HepG2 (cell line): ENCODE data around the gene DAPK3. TPM values are rescaled to one million over a fixed set of nuclear protein-coding genes. Genes with fewer than 3 reads are reported as not detected.
A peak's percentile ranks its signal among the peaks of the same experiment; 100 is the strongest.

ENCODE experiments used
- HMGXB4 ChIP-seq, 2 experiments: sonication (generic) in 1 of 2; formaldehyde crosslinking in 1 of 2; IDR thresholded peaks; 2 replicates each; pipeline versions ENCODE4 v1.4.0 to v1.6.1; 2018 to 2020; ENCODE audit warnings: missing genetic modification reagents in 2 of 2, borderline replicate concordance in 1 of 2, low read depth in 1 of 2, mild to moderate bottlenecking in 1 of 2, missing biosample characterization in 1 of 2
- JARID2 ChIP-seq: sonication (generic); formaldehyde crosslinking; IDR thresholded peaks from 2 replicates; pipeline ENCODE4 v1.8.1; 2023; ENCODE audit warnings: missing genetic modification reagents, inconsistent platforms; ENCODE audit not compliant: insufficient replicate concordance
- KAT8 ChIP-seq: IDR thresholded peaks from 2 replicates; pipeline ENCODE4 v1.6.1; 2016; ENCODE audit warnings: missing genetic modification reagents, missing compliant biosample characterization
- NR1H2 ChIP-seq: sonication (generic); formaldehyde crosslinking; IDR thresholded peaks from 2 replicates; pipeline ENCODE4 v1.8.1; 2022; ENCODE audit warnings: low read depth, missing genetic modification reagents, borderline replicate concordance
- PPARG ChIP-seq: conservative IDR thresholded peaks from 2 replicates; pipeline ENCODE4 v1.6.1; 2016; ENCODE audit warnings: missing biosample characterization, missing genetic modification reagents
- RFXAP ChIP-seq: sonication (generic); formaldehyde crosslinking; IDR thresholded peaks from 2 replicates; pipeline ENCODE4 v1.4.0; 2020; ENCODE audit warnings: missing genetic modification reagents, borderline replicate concordance
- STAT5B ChIP-seq: sonication (generic); formaldehyde crosslinking; IDR thresholded peaks from 2 replicates; pipeline ENCODE4 v1.4.0; 2020; ENCODE audit warnings: missing genetic modification reagents
- TEF ChIP-seq: sonication (generic); formaldehyde crosslinking; IDR thresholded peaks from 2 replicates; pipeline ENCODE4 v1.5.0; 2020; ENCODE audit warnings: missing genetic modification reagents
- ZBTB38 ChIP-seq: sonication (generic); formaldehyde crosslinking; IDR thresholded peaks from 2 replicates; pipeline ENCODE4 v1.5.1; 2020; ENCODE audit warnings: mild to moderate bottlenecking, missing genetic modification reagents
- ZBTB46 ChIP-seq: sonication (generic); formaldehyde crosslinking; IDR thresholded peaks from 2 replicates; pipeline ENCODE4 v1.4.0; 2020; ENCODE audit warnings: mild to moderate bottlenecking, missing genetic modification reagents, borderline replicate concordance
- ZFP36L1 ChIP-seq: sonication (generic); formaldehyde crosslinking; IDR thresholded peaks from 2 replicates; pipeline ENCODE4 v1.8.0; 2022; ENCODE audit warnings: mild to moderate bottlenecking, missing genetic modification reagents, moderate library complexity
- ZNF143 ChIP-seq: sonication (generic); formaldehyde crosslinking; IDR thresholded peaks from 2 replicates; pipeline ENCODE4 v1.4.0; 2020; ENCODE audit warnings: missing genetic modification reagents
- ZNF670 ChIP-seq: sonication (generic); formaldehyde crosslinking; IDR thresholded peaks from 2 replicates; pipeline ENCODE4 v1.8.0; 2022; ENCODE audit warnings: mild to moderate bottlenecking, missing genetic modification reagents, borderline replicate concordance
- ZNF878 ChIP-seq: sonication (generic); formaldehyde crosslinking; IDR thresholded peaks from 2 replicates; pipeline ENCODE4 v1.8.1; 2023; ENCODE audit warnings: mild to moderate bottlenecking, missing genetic modification reagents, moderate library complexity
- polyA plus RNA-seq, 8 experiments: library from polyadenylated mRNA; depleted of rRNA in 3 of 8; stranded (reverse) in 7 of 8; unstranded in 1 of 8; fragments of >200 nt; fragmentation: Illumina TruSeq in 4 of 8; extraction: Trizol in 4 of 8; gene quantifications; 2 replicates each; pipeline versions ENCODE4 v1.2.1 to v1.2.3, GENCODE V29; 2011 to 2016; ENCODE audit warnings: low read depth in 4 of 8, missing spikeins in 1 of 8, mixed read lengths in 1 of 8; ENCODE audit not compliant: insufficient read depth in 1 of 8
- total RNA-seq, 5 experiments: library from RNA; depleted of rRNA; stranded (reverse); fragments of >200 nt; fragmentation: Illumina TruSeq; extraction: Trizol; gene quantifications; 2 replicates each; pipeline ENCODE4 v1.2.3, GENCODE V29; 2016; ENCODE audit warnings: low read depth in 1 of 5
- TF ChIP-seq, protein P1 (sequence below): sonication (generic); formaldehyde crosslinking; IDR thresholded peaks from 2 replicates; pipeline ENCODE4 v1.4.0; 2020; ENCODE audit warnings: missing genetic modification reagents
- TF ChIP-seq, protein P2 (sequence below): sonication (generic); formaldehyde crosslinking; IDR thresholded peaks from 2 replicates; pipeline ENCODE4 v1.5.0; 2020; ENCODE audit warnings: mild to moderate bottlenecking, missing genetic modification reagents, moderate library complexity

DAPK3 gene
- total and polyA plus RNA-seq, 2 of the 13 experiments (the other 11 are each of a cell fraction or from before 2014, with no cell fraction given) = 30.5 to 37.3 TPM

DNA sequence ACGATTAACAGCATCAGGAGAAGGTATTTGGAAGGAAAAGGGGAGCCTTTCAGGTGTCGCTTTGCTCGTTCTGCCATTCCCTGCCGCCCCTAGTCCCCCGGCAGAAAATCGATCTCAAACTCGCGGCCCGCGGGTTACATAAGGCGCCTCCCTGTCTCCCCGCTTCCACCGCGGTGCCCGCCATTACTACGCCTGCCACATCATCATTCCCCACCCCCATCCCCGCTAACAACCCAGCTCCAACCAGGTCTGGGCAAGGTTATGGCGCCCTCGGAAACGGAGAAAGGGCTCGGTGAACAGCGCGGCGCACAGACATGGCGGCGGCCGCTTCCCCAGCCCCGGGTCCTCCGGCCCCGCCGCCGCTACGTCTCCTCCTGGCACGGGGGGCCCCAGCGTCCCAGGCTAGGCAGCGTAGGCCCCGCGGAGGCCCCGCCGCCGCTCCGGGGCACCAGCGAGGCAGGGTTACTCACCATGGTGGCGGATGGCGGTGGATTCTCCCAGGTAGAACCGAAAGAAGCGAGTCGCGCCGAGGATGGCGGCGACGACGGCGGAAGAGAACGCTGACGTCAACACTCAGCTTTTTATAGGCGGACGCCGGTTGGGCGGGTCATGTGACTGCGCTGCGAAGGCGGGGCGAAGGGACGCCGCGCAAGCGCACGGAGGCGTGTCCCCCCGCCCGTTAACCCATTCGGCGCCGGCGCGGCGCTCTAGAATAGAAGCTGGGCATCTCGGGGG lies 14.2 kb upstream of the DAPK3 start, which contains the start of gene EEF2 (continued):
- TF ChIP-seq, protein P1, sequence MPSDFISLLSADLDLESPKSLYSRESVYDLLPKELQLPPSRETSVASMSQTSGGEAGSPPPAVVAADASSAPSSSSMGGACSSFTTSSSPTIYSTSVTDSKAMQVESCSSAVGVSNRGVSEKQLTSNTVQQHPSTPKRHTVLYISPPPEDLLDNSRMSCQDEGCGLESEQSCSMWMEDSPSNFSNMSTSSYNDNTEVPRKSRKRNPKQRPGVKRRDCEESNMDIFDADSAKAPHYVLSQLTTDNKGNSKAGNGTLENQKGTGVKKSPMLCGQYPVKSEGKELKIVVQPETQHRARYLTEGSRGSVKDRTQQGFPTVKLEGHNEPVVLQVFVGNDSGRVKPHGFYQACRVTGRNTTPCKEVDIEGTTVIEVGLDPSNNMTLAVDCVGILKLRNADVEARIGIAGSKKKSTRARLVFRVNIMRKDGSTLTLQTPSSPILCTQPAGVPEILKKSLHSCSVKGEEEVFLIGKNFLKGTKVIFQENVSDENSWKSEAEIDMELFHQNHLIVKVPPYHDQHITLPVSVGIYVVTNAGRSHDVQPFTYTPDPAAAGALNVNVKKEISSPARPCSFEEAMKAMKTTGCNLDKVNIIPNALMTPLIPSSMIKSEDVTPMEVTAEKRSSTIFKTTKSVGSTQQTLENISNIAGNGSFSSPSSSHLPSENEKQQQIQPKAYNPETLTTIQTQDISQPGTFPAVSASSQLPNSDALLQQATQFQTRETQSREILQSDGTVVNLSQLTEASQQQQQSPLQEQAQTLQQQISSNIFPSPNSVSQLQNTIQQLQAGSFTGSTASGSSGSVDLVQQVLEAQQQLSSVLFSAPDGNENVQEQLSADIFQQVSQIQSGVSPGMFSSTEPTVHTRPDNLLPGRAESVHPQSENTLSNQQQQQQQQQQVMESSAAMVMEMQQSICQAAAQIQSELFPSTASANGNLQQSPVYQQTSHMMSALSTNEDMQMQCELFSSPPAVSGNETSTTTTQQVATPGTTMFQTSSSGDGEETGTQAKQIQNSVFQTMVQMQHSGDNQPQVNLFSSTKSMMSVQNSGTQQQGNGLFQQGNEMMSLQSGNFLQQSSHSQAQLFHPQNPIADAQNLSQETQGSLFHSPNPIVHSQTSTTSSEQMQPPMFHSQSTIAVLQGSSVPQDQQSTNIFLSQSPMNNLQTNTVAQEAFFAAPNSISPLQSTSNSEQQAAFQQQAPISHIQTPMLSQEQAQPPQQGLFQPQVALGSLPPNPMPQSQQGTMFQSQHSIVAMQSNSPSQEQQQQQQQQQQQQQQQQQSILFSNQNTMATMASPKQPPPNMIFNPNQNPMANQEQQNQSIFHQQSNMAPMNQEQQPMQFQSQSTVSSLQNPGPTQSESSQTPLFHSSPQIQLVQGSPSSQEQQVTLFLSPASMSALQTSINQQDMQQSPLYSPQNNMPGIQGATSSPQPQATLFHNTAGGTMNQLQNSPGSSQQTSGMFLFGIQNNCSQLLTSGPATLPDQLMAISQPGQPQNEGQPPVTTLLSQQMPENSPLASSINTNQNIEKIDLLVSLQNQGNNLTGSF (CRISPR knock-in tag) = 0 out of 2 replicates have a peak, but pooled peaks have one; percentile 73
- TF ChIP-seq ZBTB46 (CRISPR knock-in tag) (no peak), TEF (no peak; the same call in 1 of the 2 replicates), RFXAP (CRISPR knock-in tag) (peak; percentile 81; the same call in 1 of the 2 replicates), KAT8 (CRISPR knock-in tag) (peak; percentile 83), ZNF670 (CRISPR knock-in tag) (no peak), NR1H2 (CRISPR knock-in tag) (0 out of 2 replicates have a peak, but pooled peaks have one; percentile 77), HMGXB4 (CRISPR knock-in tag; IDR thresholded peaks at IDR 0.05; ENCODE audit: borderline replicate concordance in 1 of 2, low read depth in 1 of 2) (peak; percentile 80 to 93), ZNF143 (CRISPR knock-in tag) (peak; percentile 43; the same call in 1 of the 2 replicates), JARID2 (CRISPR knock-in tag) (no peak), STAT5B (peak; percentile 75; the same call in 1 of the 2 replicates), PPARG (peak; percentile 65; the same call in 1 of the 2 replicates), ZFP36L1 (CRISPR knock-in tag) (no peak), ZNF878 (CRISPR knock-in tag) (peak; percentile 66; the same call in 1 of the 2 replicates), ZBTB38 (CRISPR knock-in tag) (peak; percentile 98)
- TF ChIP-seq, protein P2, sequence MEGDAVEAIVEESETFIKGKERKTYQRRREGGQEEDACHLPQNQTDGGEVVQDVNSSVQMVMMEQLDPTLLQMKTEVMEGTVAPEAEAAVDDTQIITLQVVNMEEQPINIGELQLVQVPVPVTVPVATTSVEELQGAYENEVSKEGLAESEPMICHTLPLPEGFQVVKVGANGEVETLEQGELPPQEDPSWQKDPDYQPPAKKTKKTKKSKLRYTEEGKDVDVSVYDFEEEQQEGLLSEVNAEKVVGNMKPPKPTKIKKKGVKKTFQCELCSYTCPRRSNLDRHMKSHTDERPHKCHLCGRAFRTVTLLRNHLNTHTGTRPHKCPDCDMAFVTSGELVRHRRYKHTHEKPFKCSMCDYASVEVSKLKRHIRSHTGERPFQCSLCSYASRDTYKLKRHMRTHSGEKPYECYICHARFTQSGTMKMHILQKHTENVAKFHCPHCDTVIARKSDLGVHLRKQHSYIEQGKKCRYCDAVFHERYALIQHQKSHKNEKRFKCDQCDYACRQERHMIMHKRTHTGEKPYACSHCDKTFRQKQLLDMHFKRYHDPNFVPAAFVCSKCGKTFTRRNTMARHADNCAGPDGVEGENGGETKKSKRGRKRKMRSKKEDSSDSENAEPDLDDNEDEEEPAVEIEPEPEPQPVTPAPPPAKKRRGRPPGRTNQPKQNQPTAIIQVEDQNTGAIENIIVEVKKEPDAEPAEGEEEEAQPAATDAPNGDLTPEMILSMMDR (CRISPR knock-in tag) = no peak
